ENCODE measurements around the gene PRR33. TPM values are rescaled to one million over a fixed set of nuclear protein-coding genes. Genes with fewer than 3 reads are reported as not detected.

The PRR33 gene
- total RNA-seq, 1 experiment from 2014 or later = not detected

GRCh38 chr11:1851468-1852180 is 40.1 kb downstream of the PRR33 start:
- Histone ChIP-seq H3K9me3 (ENCODE audit: low read length) (no peaks in the 10 kb centered on the region), H3K4me1 (ENCODE audit: insufficient read depth, low read length) (no peaks in the 10 kb centered on the region), H3K79me2 (ENCODE audit: low read length) (no peaks in the 10 kb centered on the region), H4K20me1 (ENCODE audit: low read length) (no peaks in the 10 kb centered on the region), H3K27me3 (ENCODE audit: low read length) (no peaks in the 10 kb centered on the region), H3K4me2 (ENCODE audit: low read length) (no peak overlapping the region), H3K9me2 (replicated peaks; ENCODE audit: low read length) (no peaks in the 10 kb centered on the region), H3K36me3 (ENCODE audit: low read depth, low read length) (no peaks in the 10 kb centered on the region), H3K9ac (ENCODE audit: low read length) (no peak overlapping the region), H3K4me3 (ENCODE audit: low read length) (no peak overlapping the region), H3F3A (ENCODE audit: low read length, unreplicated experiment) (no peaks in the 10 kb centered on the region), H3K27ac (ENCODE audit: low read length) (no peak overlapping the region), H2AFZ (ENCODE audit: low read length) (no peak overlapping the region)
- DNase-seq = no peak
- ChIA-PET POLR2A (ENCODE audit: unreplicated experiment) (no interaction called here), CTCF (no interaction called here)
- intact Hi-C loops (cut with micrococcal nuclease) = no loop called here
- no TSS peak for BruUV-seq (replicated peaks)
- ATAC-seq = no peak
- TF ChIP-seq CTCF (conservative IDR thresholded peaks at IDR 0.05; ENCODE audit: low read depth, low read length) = no peak
- no peak for TF ChIP-seq EZH2 (IDR thresholded peaks at IDR 0.05; ENCODE audit: low read length, unreplicated experiment)
- TF ChIP-seq EZH2phosphoT487 (IDR thresholded peaks at IDR 0.05; ENCODE audit: borderline replicate concordance, low read length) = no peak

GRCh38 chr11:1848640-1849430 is 42.9 kb downstream of the PRR33 start:
- H3K9ac ChIP-seq (ENCODE audit: low read length) = no peak overlapping the region
- no peak for DNase-seq
- no peak for ATAC-seq
- no peak for TF ChIP-seq EZH2 (IDR thresholded peaks at IDR 0.05; ENCODE audit: low read length, unreplicated experiment)
- no peak for TF ChIP-seq CTCF (conservative IDR thresholded peaks at IDR 0.05; ENCODE audit: low read depth, low read length)
- TF ChIP-seq EZH2phosphoT487 (IDR thresholded peaks at IDR 0.05; ENCODE audit: borderline replicate concordance, low read length) = no peak
- H3K36me3 ChIP-seq (ENCODE audit: low read depth, low read length) = no peaks in the 10 kb centered on the region
- intact Hi-C loops (cut with micrococcal nuclease) = no loop called here
- no peak overlapping the region for H3K4me3 ChIP-seq (ENCODE audit: low read length)
- no peaks in the 10 kb centered on the region for H3K9me2 ChIP-seq (replicated peaks; ENCODE audit: low read length)
- no TSS peak for BruUV-seq (replicated peaks)
- H3K27me3 ChIP-seq (ENCODE audit: low read length) = no peaks in the 10 kb centered on the region
- no peaks in the 10 kb centered on the region for H3K9me3 ChIP-seq (ENCODE audit: low read length)
- ChIA-PET POLR2A (ENCODE audit: unreplicated experiment) (no interaction called here), CTCF (interaction anchor here (0.5 kb wide), 1 partner anchor 16 kb away, joined by 7 read pairs; no protein-coding TSS in a partner anchor)
- H3K79me2 ChIP-seq (ENCODE audit: low read length) = no peaks in the 10 kb centered on the region
- no peak overlapping the region for H3K4me2 ChIP-seq (ENCODE audit: low read length)
- no peaks in the 10 kb centered on the region for H3K4me1 ChIP-seq (ENCODE audit: insufficient read depth, low read length)
- no peaks in the 10 kb centered on the region for H4K20me1 ChIP-seq (ENCODE audit: low read length)
- H3F3A ChIP-seq (ENCODE audit: low read length, unreplicated experiment) = no peaks in the 10 kb centered on the region
- no peak overlapping the region for H2AFZ ChIP-seq (ENCODE audit: low read length)
- no peak overlapping the region for H3K27ac ChIP-seq (ENCODE audit: low read length)
